CD4-positive, alpha-beta T cell treated with Interleukin-17A for 1 hour (primary cell): ENCODE data around the gene PKD2L1.
"Not testable (repeated sequence)": the region's sequence is repeated elsewhere in the genome, so short reads cannot be mapped to it uniquely, and the experiment has no call there.

Experiments
- DNase-seq: peaks from one replicate; pipeline ENCODE4 v3.0.0-alpha.2; 2020

The PKD2L1 gene

DNA sequence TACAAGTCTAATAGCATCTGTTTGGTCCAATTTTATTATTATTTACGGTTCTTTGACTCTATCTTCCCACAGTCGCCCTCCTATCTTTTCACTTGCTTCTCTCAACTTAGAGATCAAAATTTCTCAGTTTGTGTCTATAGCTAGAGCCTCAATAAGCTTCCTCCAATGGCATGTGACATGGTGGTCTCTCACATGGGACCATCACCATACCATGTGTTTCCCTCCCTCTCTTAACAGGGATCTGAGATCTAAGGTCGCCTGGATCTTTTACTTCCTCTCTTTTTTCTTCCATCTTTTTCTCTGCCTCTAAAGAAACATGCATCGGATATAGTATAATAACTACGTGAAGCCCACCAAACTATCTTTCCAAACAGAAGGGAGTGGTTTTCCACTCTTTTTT lies 1.8 kb downstream of the PKD2L1 start:
- no peak for DNase-seq

DNA sequence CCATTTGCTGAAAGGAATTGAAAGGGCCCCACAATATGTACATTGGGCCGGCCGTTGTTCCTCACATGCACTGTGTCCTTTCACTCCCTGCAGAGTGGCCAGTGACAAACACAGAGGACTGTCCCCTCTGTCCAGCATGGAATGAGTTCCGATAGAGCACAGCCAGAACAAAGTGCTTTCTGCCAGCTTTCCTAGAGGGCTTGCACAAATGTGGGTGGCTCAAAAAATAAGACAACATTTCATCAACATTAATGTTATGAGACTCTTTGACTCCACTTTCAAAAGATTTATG lies 2.4 kb downstream of the PKD2L1 start:
- no peak for DNase-seq

DNA sequence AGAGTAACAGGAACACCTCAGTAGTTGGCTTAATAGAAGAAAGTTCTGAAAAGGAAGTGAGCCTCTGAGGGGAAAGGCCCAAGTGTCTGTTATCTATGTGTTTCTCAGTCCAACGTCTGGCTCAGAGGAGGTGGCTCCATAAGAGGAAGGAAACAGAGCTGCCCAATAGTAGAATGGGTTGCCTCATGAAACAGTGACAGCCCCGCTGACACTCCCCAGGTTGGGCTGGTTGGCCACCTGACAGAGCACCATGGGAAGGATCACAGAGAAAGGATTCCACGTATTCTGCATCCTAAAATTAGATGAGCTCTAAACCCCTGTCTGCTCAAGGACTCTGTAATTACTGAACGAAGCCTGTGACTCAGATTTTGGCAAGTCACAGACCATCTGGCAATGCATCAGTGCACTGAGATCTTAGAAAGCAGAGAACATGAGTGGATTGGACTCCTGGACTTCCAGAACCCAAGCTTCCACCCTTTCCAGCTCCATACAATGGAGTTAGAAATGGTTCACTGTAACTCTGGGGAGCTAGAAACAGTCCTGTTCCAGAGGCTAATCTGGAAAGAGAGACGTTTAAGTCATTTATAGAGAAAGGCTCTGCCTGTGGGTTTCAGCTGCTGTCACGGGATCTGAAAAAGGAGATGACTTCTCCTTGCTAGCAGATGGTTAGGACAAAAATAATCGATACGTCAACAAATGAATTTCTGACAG lies 2.9 kb downstream of the PKD2L1 start:
- peak; percentile 35 for DNase-seq

DNA sequence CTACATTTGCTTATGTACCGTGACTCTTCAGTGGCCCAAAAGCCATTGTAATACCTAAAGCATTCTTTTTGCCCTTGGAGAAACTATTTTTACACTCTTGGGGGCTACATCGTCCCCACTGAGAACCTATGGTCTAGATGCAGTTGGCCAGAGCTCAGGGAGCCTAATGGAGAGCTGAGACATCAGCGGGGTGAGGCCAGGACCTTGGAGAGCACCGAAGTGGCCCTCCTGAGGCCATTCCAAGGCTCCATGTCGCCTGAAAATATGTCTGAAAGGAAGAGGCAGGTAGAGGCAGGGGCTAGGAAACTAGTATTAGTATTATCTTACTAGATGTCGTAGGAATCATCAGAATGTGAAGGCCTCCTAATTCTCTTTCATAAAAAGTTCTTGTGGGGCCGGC lies 4.9 kb downstream of the PKD2L1 start:
- no peak for DNase-seq

GRCh38 chr10:100319707-100320402 lies 10.2 kb downstream of the PKD2L1 start:
- no peak for DNase-seq

DNA sequence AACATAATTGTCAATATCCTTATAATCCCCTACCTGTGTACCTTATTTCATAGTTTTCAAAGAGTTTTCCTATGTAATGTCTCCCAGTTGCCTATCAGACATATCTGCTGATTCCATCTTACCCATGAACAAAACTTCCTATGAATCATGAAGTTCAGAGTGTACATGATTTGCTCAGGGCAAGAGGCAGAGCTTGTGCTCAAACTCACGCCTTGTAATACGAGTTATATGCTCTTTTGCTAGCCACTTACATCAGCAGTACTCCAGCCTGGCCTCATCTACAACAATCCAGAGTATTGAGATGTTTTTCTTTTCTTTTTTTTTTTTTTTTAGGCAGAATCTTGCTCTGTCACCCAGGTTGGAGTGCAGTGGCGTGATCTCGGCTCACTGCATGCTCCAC lies 11.8 kb downstream of the PKD2L1 start:
- no peak for DNase-seq

DNA sequence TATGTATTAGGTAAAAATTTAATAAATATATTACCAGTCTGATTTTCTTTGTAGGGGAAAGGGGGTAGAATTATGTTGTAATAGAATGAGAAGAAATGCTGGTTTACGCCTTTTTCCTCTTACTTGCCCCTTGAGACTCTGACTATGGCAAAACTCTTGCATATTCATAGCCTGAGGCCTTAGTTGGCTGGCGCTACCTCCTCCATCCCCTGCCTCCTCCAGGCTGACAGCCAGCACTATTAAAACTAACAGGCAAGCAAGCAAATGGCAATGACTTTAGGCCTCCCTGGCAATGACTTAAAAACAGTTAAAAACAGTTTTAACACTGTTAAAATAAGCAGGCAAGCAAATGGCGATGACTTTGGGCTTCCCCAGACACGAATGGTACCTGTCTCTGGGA lies 14.4 kb downstream of the PKD2L1 start:
- no peak for DNase-seq

GRCh38 chr10:100311298-100311697 lies 18.7 kb downstream of the PKD2L1 start:
- DNase-seq: no peak

DNA sequence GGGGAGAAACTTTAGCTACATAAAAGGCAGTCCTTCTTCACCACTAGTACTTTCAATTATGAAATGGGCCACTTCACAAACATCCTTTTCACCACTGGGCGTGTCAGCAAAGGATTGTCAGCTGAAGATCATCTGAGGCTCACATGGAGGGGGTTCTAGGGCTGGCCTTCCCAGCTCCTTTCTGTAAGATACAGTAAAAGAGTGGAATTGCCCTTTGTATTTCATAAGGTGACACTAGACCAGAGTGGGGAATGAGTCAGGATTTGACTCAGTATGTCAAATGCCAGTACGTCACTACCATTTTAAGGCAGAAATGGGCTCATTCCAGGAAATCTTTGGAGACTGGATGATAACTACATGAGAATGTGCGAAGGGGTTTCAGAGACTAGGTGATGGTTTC lies 22.3 kb downstream of the PKD2L1 start:
- DNase-seq: no peak

DNA sequence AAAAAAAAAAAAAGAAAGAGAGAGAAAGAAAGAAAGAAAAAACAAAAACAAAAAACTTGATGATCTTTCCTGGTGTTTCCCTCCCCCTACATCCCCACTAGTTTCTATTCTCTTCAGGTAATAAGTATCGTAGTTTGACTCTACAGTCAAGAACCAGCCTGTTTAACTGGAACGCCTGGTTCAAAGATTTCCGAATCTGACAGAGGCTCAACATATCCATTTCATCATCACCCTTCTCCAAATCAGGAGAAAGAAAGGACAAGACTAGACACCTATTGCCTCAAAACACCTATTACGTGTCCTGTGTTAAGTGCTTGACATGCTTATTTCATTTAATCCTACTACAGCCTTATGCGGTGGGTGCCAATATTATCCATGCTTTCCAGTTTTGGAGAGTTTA lies 23.2 kb downstream of the PKD2L1 start:
- no peak for DNase-seq

- DNase-seq: no peak
Measured at GRCh38 chr10:100304414-100304813, 25.6 kb downstream of the PKD2L1 start.

- peak; percentile 20 for DNase-seq
Measured at GRCh38 chr10:100303724-100304319, 26.2 kb downstream of the PKD2L1 start.

- DNase-seq: not testable (repeated sequence)
Measured at GRCh38 chr10:100301123-100301522, 28.9 kb downstream of the PKD2L1 start.

DNA sequence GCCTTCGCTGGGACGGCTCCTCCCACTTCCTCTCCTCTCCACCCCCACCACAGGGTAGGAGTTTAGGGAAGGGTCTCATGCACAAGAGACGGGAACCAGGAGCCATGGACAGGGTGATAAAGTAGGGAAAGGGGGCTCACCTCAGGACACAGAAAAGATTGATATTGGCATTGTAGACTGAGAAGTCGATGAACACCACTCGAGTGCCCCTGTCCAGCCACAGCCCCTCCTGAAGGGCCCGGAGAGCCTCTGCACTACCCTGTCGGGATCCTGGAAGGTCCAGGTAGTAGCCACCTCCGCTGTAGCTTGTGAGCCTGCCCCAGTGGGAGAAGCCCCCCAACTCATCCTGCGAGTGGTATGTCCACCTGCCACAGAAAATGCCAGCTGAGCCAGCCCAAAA lies 32.8 kb downstream of the PKD2L1 start:
- no peak for DNase-seq

- DNase-seq: no peak
Measured at GRCh38 chr10:100293066-100293465, 37.0 kb downstream of the PKD2L1 start.

- not testable (repeated sequence) for DNase-seq
Measured at GRCh38 chr10:100292300-100292699, 37.7 kb downstream of the PKD2L1 start.

DNA sequence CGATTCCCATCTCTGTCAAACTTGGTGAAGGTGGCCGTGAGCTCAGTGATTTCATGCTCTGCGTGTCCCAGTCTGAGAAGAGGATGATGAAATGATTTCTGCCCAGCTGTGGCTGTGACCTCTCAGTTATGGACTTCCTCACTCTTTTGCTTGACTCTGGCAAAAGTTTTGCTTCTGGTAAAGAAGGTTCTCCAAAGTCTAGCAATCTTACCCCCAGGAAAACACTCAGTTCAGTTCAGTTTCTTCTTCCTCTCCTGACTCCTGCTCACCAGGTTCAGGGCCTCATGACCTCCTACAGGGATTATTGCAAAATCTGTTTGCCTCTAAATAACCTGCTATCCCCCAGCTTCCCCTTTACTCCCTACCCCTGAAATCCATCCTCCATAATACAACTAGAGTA lies 38.7 kb downstream of the PKD2L1 start:
- DNase-seq: no peak

GRCh38 chr10:100289641-100290040 lies 40.4 kb downstream of the PKD2L1 start:
- DNase-seq: no peak

DNA sequence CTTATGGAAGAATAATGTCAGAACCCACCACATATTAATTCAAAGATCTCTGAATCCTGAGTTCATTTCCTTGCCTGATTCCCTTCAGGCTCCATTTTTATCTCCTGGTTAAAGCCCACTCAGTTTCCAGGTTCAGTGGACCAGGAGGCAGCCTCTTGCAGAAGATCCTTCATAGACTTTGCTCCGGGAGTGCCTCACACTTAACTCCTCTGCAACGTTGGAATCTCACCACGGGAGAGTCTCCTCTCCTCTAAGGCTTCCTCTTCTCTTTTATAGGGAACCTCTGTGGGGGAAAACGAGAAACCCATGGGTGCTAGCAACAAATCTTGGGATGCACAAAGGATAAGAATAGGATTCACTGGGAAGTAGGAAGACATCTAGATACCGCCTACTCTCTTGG lies 41.8 kb downstream of the PKD2L1 start:
- no peak for DNase-seq

DNA sequence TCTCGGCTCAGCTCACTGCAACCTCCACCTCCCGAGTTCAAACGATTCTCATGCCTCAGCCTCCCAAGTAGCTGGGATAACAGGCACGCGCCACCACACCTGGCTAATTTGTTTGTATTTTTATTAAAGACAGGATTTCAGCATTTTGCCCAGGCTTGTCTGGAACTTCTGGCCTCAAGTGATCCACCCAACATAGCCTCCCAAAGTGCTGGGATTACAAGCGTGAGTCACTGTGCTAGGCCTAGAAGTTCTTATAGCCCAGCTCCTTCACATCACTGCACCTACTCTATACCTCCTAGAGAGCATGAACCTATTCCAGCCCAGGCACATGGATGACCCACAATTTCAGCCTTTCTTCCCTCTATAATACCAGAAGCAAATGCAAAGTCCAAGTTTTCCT lies 42.3 kb downstream of the PKD2L1 start:
- DNase-seq: no peak

GRCh38 chr10:100286051-100287033 lies 43.7 kb downstream of the PKD2L1 start, which contains the start of gene BLOC1S2:
TSS of gene BLOC1S2 (minus strand) at chr10:100286680. CDS start at chr10:100286659, 21 bp downstream.
- DNase-seq: peak; percentile 88

- DNase-seq: not testable (repeated sequence)
Measured at GRCh38 chr10:100285326-100285725, 44.7 kb downstream of the PKD2L1 start.

DNA sequence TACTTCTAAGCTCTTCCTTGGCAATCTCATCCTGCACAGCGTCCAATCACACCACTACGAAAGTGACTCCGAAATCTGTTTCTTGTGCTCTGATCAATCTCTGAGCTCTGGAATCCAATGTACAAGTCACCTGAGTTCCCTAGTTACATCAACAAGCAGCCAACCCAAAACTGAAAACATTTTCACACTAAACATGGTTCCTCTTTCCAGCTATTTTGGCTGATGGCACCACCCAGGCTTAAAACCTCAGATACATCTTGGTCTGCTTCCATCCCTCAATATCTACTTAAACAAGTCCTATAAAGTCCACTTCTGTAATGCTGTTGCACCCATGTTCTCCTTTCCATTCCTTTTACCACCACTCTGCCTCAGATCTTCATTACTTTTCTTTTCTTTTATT lies 47.1 kb downstream of the PKD2L1 start:
- no peak for DNase-seq
